IPS-18c (cell line): ENCODE measurements around the gene ABCA6.

Source experiments
- H3K4me3 ChIP-seq: 2 replicates; pipeline ENCODE4 v1.7.0; 2013; ENCODE audit warnings: low read depth, mild to moderate bottlenecking, low read length, moderate library complexity; ENCODE audit not compliant: insufficient read depth
- H3K9me3 ChIP-seq: one replicate; pipeline ENCODE4 v1.6.1; 2013; ENCODE audit warnings: mild to moderate bottlenecking, low read length, moderate library complexity; ENCODE audit not compliant: control insufficient read depth, insufficient read depth

The ABCA6 gene

GRCh38 chr17:69042308-69042707 lies 99.4 kb downstream of the ABCA6 start:
- H3K4me3 ChIP-seq = no peak overlapping the region

GRCh38 chr17:69031839-69032238 lies 109.9 kb downstream of the ABCA6 start:
- H3K9me3 ChIP-seq = no peaks in the 10 kb centered on the region

More at GRCh38 chr17:69042308-69042707, 99.4 kb downstream of the ABCA6 start:
- no peaks in the 10 kb centered on the region for H3K9me3 ChIP-seq

GRCh38 chr17:69030169-69030568 lies 111.5 kb downstream of the ABCA6 start:
- Histone ChIP-seq H3K4me3 (no peak overlapping the region), H3K9me3 (no peaks in the 10 kb centered on the region)

More at GRCh38 chr17:69031839-69032238, 109.9 kb downstream of the ABCA6 start:
- no peak overlapping the region for H3K4me3 ChIP-seq
